Dermis blood vessel endothelial cell (primary cell): Measurements from ENCODE around the gene ADAM23. TPM values are rescaled to one million over a fixed set of nuclear protein-coding genes. Genes with fewer than 3 reads are reported as not detected.

Experiments
- DNase-seq: peaks from one replicate; pipeline ENCODE4 v3.0.0; 2010
- total RNA-seq: library from RNA; depleted of rRNA; stranded (reverse); fragments of >200 nt; gene quantifications from 2 replicates; pipeline ENCODE4 v1.2.3, GENCODE V29; 2014

ADAM23 gene
- total RNA-seq, 1 donor from 2014 or later: 0.85 TPM

DNA sequence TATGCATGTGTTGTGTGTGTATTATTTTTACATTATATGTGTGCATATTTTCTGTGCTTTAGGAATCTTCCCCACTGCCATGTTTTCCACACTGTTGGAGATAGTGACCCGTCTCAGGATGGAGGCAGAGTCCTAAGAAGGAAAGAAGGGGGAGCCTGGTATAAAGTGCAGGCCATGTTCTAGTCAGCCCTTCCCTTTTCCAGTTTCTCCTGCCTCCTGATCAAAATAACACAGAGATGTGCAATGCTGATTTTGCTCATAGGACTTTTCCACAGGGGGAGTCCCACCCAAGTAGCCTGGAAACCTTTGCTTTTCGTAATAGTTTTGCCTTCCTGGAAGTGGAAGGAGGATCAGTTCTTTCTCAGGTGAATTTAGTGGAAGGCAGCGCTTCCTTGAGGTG lies 126.1 kb downstream of the ADAM23 start:
- DNase-seq: no peak

DNA sequence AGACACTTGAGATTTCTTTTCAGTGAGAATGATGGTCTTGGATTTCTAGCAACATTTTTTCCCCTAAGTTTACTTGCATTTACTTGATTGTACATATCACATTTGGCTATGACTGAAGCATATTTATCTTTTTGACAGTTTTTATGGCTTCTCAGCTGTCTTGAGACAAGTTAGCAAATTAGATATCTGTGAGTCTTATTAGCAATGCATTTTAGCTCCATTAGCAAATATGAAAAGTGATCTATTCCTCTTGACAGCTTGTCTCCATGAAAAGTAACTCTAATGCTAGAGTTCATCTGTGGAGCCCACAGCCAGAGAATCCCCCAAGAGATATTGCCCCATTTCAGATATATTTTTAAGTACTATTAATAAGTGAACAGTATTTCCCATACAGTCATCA lies 126.9 kb downstream of the ADAM23 start:
- no peak for DNase-seq

DNA sequence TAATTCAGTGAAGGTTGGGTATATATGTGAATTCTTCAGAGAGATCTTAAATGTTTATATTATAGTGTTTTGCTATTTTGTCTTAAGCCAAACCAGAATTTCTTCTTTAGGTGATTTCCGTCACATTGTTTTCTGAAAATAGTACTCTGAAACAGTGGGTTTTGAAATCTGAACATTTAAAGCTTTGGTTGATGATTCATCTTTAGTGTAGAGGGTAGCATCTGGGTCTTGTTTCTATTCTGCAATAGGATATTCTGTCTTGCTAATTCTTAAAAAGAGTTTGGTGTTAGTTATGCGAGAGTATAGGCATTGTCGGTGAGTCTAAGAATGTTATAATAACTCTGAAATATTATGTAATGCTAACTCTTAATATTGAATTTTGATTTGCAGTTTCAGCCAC lies 129.4 kb downstream of the ADAM23 start:
- no peak for DNase-seq

DNA sequence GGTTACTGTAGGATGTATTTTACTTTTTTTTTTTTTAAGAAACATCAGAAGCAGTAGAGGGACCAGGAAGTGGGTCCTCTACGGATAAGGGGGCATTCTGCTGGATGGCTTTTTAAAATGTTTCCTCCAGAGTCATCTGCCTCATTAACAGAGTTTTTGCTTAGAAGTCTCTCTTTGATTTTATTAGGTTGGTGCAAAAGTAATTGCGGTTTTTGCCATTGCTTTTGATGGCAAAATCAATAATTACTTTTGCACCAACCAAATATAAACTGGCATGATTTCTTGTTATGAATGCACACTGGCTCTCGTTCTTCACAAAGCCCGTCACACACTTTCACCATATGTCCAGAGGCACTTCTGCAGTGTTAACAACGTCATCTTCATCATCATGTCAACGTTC lies 130.5 kb downstream of the ADAM23 start:
- no peak for DNase-seq

DNA sequence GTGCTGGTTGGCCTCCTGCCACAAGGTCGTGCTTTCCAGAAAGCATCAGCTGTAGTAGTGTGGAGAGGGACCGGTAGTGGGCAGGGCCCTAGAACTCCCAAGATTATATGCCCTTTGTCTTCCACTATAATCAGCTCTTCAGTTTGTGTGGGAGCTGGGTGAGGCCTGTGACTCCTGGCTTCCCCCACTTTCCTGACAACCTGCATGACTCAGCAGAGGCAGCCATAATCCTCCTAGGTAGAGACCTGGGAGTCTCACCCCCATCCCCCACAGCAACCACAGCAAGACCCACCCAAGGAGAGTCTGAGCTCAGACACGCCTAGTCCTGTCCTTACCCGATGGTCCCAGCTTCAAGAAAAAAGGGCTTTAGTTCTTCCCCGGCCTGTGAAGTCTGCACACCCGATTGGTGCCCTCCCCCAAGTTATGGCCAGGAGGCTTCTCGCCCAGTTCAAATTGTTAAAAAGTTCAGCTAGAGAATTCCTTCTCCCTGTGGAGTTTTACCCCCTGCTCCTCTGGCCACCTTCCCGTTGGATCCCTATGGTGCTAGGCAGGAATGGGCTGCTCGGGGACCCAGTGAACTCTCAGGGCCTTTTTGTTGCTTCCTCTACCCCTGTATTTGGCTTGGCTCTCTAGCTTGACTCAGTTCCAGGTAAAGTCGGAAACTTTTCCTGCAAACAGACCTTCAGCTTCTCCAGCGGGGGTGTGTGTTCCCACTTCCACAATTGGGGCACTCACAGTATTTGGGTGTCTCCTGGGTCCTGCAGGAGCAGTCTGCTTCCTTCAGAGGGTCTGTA lies 141.2 kb downstream of the ADAM23 start:
- no peak for DNase-seq

DNA sequence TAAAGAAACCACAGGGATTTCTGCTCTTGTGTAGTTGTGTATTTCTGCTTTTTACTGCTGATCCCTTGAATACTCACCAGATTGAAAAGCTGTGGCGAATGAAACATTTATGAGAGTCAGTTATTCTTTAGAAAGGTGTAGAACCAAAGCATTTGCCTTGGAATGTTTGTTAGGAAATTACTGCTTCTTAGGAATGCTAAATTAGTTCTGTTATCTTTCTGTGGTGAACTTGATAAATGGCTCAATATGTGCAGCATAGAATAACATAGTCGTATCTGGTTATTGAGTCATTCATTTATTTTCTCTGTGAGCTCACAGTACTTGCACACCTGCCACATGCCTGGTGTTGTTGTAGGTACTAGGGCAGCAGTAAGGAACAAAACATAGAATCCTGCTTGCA lies 142.0 kb downstream of the ADAM23 start:
- DNase-seq: no peak

DNA sequence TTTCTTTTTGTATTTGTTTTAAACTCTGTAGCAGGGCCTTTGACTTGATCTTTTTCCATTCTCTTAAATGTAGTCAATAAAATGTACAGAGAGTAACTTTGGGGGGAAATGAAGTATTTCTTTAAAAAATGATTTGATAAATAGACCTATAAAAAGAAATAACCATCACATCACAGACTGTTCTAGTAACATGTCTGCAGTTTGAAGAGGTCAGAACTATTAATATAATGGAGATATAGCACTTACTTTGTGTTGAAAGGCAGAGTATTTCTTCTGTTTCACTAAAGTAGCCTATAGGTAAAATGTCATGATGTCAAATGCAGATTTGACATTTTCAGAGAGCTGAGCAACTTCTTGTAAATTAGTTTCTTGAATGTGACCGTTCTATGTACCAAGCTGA lies 143.3 kb downstream of the ADAM23 start:
- no peak for DNase-seq

DNA sequence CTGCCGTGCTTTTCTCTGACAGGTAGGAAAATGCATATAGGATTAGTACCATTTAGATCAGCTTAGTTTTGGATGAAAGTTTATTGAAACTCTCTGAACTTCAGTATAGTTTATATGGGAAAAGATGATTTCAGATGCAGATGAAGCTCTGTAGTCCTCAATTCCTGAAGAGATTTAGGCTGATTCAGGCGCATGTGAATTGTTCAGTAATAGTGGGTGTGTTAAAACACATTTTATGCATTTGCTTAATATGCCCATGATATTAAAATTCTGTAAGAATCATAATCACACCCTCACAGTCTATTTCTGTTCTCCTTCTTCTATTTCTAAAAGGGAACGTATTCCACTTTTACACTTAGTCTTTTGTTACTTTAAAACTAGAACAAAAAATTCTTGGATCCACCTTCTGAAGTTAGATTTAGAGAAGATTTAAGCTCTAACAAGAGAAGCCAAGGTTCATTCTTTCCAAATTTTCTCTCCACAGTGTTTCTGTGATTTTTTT lies 154.4 kb downstream of the ADAM23 start:
- no peak for DNase-seq

DNA sequence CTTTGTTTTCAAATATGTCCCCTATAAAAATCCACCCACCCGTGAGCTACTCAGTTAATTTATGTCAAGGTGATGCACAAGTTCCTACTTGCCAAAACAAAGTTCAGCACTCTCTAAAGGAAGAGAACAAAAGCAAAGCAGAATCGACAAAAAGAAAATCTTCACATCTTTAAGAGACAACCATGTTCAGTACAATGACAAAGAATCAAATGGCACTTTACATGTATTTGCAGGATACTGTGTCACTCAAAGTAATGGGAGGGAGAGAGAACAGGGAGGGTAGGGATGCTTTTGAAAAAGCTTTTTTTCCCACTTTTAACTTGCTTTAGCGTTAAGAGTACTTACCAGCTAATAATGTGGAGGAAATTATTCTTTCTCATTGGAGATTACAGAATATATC lies 159.9 kb downstream of the ADAM23 start:
- no peak for DNase-seq

DNA sequence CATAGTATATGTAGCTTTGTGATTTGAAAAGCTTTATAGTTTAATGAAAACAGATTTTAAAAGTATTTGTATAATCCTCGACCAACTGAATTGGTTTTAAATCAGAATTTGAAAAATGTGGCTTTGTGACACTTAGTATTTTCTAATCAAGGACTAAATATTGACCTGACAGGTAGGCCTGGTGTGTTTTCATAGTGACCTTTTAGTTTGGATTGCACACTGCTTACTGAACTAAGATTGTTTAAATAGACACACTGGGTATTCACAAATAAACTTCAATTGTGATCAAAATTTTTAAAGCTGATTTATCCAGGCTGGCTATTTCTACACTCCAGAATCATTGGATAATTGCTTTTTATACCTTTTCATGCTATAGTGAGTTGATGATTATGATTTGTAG lies 167.1 kb downstream of the ADAM23 start:
- no peak for DNase-seq

DNA sequence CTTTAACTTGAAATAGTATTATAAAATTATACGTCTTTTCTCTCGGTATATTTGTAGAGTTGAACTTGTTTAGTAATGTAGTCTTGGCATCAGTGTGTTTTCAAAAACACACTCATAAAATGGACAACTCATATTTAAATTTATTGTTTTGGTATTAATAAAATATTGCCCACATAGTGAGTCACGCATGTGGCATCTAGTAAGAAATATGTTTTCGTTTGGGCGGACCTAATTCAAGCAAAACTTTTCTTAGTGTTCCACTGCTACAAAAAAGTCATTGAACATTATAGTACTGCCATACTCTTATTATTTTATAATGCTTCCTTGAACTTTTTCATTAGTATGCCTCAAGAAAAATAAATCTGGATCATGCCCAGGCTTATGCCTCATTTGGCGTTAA lies 167.9 kb downstream of the ADAM23 start:
- no peak for DNase-seq

DNA sequence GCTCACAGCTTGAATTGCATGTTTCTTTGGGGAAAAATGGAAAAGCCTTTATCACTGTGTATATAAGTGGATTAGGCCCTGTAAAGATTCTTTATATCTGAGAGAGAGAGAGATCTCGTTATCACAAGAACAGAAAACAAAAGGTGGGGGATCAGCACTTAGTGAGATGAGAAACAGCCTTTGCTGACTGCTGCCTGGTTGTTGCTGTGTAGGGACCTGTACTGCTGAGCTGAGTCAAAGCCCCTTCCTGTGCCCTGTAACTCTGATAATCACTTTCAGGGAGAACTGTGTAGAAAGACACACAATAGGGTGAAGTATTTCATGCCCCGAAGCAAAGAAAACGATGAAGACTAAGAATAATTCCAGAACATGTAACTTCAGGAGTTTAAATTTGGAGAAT lies 168.4 kb downstream of the ADAM23 start:
- DNase-seq: peak; percentile 3

DNA sequence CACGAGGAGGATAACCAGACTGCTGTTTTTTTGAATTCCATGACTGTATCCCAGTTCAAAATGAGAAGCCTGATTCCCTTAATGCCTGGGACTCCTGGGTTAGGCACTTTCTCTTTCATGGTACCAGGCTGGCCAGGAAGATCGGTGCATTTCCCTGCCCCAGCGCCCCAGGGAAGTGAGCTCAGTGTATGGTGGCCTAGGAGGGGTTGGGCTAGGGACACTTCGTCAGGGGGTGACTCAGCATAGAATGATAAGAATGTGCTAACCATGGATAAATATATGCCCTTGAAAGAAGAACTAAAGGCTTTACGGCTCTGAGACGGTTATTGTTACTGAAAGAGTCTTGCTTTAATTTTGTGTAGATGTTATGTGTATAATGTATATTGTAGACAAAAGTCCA lies 171.5 kb downstream of the ADAM23 start:
- no peak for DNase-seq

DNA sequence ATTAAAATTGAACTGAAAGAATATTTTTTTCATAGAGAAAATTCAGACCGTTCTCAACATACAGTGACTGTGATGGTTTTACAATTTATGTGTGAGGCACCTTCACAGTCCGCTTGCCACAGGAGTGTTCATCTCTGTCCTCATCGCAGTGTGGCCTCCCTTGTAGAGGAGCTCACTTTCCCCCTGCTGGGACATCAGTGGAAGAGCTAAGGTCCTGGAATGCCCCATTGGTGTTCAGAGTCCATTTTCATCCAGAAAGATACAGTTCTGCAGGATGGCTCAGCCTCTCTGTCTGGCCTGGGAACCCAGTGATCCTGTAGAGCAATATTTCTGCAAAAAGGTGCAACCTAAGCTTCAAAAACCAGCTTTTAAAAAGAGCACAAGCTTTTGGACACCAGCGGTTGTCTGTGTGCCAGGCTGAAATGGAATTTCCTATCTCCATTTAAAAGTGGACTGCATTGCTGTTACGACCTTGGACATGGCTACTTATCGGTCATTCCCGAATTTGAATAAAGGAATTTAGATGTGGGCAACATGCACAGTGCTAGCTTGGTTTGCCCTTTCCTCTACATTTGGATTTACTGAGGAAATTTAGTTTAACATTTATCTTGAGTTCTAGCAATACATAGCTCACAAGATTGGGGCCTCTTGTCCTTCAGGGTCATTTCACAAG lies 172.2 kb downstream of the ADAM23 start:
- no peak for DNase-seq

DNA sequence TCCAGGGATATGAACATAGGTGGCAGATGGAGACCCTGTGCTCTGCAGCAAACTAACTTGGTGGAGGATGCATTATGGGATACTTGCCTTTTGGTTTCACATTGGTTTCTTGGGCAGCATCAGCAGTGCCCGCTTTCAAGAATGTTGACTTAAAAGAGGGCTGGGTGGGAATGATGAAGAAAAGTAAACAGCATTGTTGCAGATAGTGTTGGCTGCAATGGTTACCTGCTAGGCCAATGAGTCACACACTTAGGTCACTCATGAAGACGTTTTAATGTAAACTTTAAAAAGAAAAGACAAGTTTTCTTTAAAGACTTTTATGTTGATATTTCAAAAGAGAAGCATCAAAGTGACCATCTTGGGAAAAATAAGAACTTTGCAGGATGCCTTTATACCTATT lies 172.8 kb downstream of the ADAM23 start:
- DNase-seq: no peak

DNA sequence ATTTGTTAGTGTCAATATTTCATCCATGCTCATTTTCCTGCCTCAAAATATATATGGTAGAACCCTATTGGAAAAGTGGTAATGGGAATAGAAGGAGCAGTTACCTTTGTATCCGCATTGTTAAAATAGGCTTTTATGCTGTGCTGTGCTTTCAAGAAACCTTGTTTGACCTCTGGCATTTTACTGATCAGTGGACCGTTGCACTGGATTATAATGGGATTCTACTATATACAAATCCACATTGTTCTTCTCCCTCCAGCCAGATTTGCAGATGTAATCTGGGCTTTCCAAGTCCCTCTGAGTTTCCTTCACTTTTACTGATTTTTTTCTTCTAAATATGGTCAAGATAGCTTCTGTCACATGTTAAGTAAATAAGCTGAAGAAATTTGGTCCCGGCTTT lies 175.7 kb downstream of the ADAM23 start:
- DNase-seq: no peak

DNA sequence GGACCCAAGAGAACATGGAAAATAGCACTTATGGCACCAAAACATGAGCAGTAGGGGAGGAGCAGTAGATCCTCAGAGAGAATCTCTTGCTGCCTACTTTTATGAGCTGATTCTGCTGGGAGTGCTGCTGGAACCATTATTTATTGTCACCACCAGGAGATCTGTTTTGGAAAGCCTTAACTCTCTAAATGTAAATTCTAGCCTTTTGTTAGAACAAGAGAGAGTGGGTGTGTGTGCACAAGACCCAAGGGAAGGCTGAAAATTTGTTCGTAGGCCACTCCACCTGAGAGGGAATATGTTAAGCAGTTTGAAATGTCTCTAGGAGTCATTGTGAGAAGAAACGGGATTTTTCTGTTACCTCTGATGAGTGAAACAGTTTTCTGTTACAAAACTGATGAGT lies 182.8 kb downstream of the ADAM23 start:
- DNase-seq: no peak

DNA sequence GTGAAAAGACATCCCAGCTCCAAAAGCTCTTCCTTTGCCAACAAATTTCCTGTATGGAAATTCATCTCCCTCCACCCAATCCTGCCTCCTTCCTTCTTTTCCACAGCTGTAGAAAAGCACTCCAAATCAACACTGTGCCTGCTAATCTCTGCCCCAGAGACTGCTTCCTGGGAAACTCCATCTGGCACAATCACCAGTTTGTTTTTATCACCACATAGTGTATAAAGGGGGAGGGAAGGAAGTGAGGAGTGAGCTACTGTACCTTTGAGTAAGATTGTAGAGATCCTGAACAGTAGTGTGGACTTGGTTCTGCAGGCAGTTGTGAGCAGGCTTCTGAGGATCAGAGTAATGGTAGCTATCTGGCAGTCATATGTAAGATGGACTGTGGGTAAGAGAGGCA lies 184.3 kb downstream of the ADAM23 start:
- no peak for DNase-seq

DNA sequence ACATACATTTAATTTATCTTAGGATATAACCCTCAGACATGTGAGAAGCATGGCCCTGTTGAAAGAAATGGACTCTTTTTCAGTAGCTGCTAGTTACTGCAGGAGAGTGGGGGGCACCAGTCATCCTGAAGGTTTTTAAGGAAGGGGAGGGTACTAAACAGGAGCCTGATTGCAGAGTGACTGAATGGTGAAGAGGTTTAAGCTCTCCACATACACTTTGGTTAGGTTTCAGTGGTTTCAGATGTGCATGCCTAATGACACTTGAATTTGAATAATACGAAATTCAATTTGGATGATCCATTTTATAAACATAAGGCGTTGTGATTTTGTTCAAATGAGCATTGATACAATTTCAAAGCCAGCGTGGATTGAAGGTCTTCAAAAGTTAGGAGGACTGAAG lies 188.0 kb downstream of the ADAM23 start:
- DNase-seq: no peak

DNA sequence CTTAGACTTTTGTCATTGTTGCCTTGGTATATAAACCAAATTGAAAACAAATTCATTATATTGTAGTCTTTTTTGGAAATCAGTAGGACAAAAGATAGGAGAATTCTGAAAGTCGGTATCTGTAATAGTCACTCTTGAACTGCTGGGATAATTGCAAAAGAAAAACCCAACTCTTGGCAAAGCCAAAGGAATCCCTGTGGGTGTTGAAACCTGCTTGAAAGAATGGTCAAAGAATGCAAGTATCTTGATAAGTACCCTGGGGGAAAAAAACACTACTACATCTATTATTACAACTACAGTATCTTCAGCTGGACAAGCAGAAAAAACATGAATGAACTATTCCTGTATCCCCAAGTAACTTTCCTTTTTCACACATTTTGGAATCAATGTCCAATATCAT lies 191.7 kb downstream of the ADAM23 start:
- DNase-seq: no peak

DNA sequence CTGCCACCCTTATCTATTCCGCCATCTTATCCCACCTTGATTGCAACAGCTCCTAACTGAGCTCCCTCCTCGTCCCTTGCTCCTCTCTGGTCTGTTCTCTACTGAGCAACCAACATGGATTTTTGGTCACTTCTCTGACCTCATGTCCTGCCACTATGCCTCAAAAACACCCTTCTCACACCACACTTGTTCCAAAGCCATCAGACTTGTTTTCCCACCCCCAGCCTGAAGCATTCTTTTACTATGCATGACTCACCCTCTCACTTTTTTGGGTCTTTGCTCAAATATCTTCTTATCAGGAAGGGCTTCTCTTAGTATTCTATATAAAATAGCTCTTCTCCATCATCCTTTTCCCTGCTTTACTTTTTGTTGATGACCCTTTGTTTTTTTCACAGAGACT lies 196.3 kb downstream of the ADAM23 start:
- no peak for DNase-seq

DNA sequence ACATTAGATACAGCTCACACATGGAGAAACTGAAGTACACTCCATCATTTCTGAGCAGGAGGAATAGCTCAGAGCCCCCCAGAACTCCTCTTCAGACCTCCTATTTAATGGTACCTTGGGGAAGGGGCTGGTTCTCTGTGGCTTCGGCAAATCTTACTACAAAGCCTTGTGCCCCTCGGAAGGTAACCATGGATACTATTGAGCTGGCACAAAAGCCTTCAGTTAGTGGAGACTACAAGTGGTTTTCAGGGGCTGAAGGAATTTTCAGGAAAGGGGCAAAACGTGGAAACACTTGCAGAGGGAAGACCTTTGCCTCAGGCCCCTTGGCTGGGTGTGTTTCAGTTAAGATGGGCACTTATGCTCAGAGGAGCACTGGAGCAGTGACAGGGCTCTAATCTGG lies 197.9 kb downstream of the ADAM23 start:
- no peak for DNase-seq

DNA sequence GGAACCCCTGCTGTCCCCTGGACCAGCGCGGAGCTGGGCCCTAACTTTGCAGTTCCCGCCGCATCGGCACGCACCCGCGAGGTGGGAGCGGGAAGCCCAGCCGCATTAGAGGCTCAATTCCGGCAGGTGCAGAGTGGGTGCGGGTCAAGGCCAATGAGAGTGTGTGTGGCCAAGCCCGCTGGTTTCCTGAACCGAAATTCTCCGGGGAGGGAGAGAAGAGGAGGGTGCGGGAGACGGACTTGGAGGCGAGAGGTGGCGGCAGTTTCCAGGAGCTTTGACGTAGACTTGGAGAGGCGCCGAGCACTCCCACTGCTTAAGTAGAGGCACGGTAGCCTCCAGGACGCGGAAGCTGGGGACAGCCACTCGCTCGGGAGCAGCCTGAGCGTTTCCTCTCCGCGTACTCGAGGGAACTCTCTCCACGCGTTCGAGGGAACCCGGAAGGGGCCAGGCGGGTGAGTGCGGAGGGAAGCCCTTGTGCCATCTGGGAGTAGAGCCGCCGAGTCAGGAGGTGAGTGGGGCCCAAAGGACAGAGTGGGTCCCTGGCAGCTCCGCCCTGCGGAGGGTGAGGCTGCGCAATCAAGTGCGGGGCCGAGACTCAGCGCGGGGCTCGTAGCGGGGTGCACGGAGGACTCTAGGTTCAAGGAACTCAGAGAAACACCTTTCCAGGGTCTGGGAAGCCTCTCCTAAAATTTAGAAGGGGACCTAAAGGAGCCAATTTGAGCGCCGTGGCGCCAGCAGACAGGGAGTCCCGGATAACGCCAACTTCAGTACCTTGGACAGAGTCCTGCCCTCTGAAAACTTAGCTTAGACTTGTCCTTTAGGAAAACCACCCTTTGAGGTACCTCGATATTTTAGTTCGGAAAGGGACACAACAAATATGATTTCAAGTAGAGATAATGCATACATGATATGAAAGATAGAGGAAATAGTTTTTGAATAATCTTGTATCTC lies 199.0 kb downstream of the ADAM23 start, which contains the start of gene FAM237A:
Gene FAM237A (plus strand): TSS at position 413 of the 951 bp plus-strand sequence. CDS start 1,750 bp downstream, outside the sequence.
- peak; percentile 79 for DNase-seq
